ENCODE results near the gene BRMS1.
A peak's percentile ranks its signal among the peaks of the same experiment; 100 is the strongest.
"Not testable (repeated sequence)": the region's sequence is repeated elsewhere in the genome, so short reads cannot be mapped to it uniquely, and the experiment has no call there.

The BRMS1 gene

GRCh38 chr11:66327171-66328030 is 17.5 kb downstream of the BRMS1 start:
- peaks cover 30% of the 10 kb centered on the region for H3K4me1 ChIP-seq (ENCODE audit: insufficient read depth, low read length)
- no peaks in the 10 kb centered on the region for H3K36me3 ChIP-seq (ENCODE audit: insufficient read depth, low read length)
- no peaks in the 10 kb centered on the region for H3K9me3 ChIP-seq (ENCODE audit: control insufficient read depth, insufficient read depth, low read length)
- no peak overlapping the region for H3K9ac ChIP-seq (ENCODE audit: low read depth, low read length)

GRCh38 chr11:66326261-66327111 is 18.4 kb downstream of the BRMS1 start:
- Histone ChIP-seq H3K9ac (ENCODE audit: low read depth, low read length) (no peak overlapping the region), H3K9me3 (ENCODE audit: control insufficient read depth, insufficient read depth, low read length) (no peaks in the 10 kb centered on the region), H3K4me1 (ENCODE audit: insufficient read depth, low read length) (peaks cover 30% of the 10 kb centered on the region), H3K36me3 (ENCODE audit: insufficient read depth, low read length) (no peaks in the 10 kb centered on the region)

GRCh38 chr11:66325263-66325671 is 19.6 kb downstream of the BRMS1 start:
- no peak overlapping the region for H3K9ac ChIP-seq (ENCODE audit: low read depth, low read length)
- no peaks in the 10 kb centered on the region for H3K9me3 ChIP-seq (ENCODE audit: control insufficient read depth, insufficient read depth, low read length)
- peaks cover 30% of the 10 kb centered on the region for H3K4me1 ChIP-seq (ENCODE audit: insufficient read depth, low read length)
- H3K36me3 ChIP-seq (ENCODE audit: insufficient read depth, low read length): no peaks in the 10 kb centered on the region

- H3K9me3 ChIP-seq (ENCODE audit: control insufficient read depth, insufficient read depth, low read length): no peaks in the 10 kb centered on the region
- H3K36me3 ChIP-seq (ENCODE audit: insufficient read depth, low read length): no peaks in the 10 kb centered on the region
- H3K9ac ChIP-seq (ENCODE audit: low read depth, low read length): no peak overlapping the region
- H3K4me1 ChIP-seq (ENCODE audit: insufficient read depth, low read length): peaks cover 30% of the 10 kb centered on the region
Observed at GRCh38 chr11:66324664-66325063, 20.2 kb downstream of the BRMS1 start.

- Histone ChIP-seq H3K9me3 (ENCODE audit: control insufficient read depth, insufficient read depth, low read length) (no peaks in the 10 kb centered on the region), H3K4me1 (ENCODE audit: insufficient read depth, low read length) (peaks cover 30% of the 10 kb centered on the region), H3K36me3 (ENCODE audit: insufficient read depth, low read length) (no peaks in the 10 kb centered on the region), H3K9ac (ENCODE audit: low read depth, low read length) (no peak overlapping the region)
Observed at GRCh38 chr11:66323684-66324083, 21.2 kb downstream of the BRMS1 start.

DNA sequence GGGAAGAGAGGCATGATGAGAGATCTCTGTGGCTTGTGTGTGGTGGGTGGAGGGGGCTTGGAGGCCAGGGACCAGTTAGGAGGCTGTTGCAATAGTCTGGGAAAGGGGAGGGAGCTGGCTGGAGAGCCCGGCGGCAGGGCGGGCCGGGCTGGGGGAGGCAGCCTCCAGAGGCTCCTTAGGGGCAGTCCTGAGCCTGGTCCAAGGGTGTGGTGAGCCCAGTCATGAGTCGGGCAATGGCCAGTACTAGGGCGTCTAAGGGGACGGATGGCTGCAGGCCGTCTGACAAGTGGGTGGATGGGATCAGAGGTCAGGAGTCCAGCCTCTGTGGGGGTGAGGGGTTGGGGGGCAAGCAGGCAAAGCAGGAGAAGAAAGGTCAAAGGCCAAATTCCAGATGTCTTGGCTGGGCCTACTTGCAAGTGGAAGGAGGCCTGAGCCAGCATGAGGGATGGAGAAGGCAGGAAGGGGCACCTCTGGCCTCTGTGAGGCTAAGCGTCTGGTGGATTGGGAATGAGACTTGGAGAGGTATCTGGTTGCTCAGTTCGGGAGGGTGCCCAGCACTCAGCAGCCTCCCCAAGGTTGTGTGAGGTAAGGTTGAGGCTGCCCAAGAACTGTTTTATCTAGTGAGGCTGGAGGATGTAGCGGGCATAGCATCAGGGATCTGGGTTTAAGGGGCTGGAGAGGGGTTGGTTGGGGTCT is 22.0 kb downstream of the BRMS1 start:
- H3K9ac ChIP-seq (ENCODE audit: low read depth, low read length): no peak overlapping the region
- no peaks in the 10 kb centered on the region for H3K9me3 ChIP-seq (ENCODE audit: control insufficient read depth, insufficient read depth, low read length)
- H3K36me3 ChIP-seq (ENCODE audit: insufficient read depth, low read length): no peaks in the 10 kb centered on the region
- peaks cover 35% of the 10 kb centered on the region for H3K4me1 ChIP-seq (ENCODE audit: insufficient read depth, low read length)

DNA sequence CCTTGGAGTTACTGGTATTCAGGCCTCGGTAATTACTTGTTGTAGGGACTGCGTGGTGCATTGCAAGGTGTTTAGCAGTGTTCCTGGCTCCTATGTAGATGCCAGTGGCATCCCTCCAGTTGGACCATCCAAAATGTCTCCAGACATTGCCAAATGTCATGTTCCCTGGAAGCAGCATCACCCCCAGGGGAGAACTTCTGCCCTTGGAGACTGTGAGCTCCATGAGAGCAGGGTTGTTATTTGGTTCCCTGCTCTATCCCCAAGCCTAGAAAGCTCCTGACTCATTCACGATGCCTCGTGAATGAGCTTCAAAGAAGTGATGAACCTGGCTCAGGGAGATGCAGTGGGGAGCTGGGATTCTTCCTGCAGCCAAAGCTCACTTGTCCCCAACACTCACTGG is 23.3 kb downstream of the BRMS1 start:
- Histone ChIP-seq H3K4me1 (ENCODE audit: insufficient read depth, low read length) (peaks cover 35% of the 10 kb centered on the region), H3K9me3 (ENCODE audit: control insufficient read depth, insufficient read depth, low read length) (no peaks in the 10 kb centered on the region), H3K36me3 (ENCODE audit: insufficient read depth, low read length) (no peaks in the 10 kb centered on the region), H3K9ac (ENCODE audit: low read depth, low read length) (no peak overlapping the region)

GRCh38 chr11:66320748-66321147 is 24.2 kb downstream of the BRMS1 start:
- H3K4me1 ChIP-seq (ENCODE audit: insufficient read depth, low read length): peaks cover 29% of the 10 kb centered on the region
- not testable (repeated sequence) for H3K9ac ChIP-seq (ENCODE audit: low read depth, low read length); H3K9me3 ChIP-seq (ENCODE audit: control insufficient read depth, insufficient read depth, low read length); H3K36me3 ChIP-seq (ENCODE audit: insufficient read depth, low read length)

- not testable (repeated sequence) for H3K36me3 ChIP-seq (ENCODE audit: insufficient read depth, low read length); H3K9me3 ChIP-seq (ENCODE audit: control insufficient read depth, insufficient read depth, low read length); H3K9ac ChIP-seq (ENCODE audit: low read depth, low read length)
- H3K4me1 ChIP-seq (ENCODE audit: insufficient read depth, low read length): peaks cover 24% of the 10 kb centered on the region
Observed at GRCh38 chr11:66320289-66320688, 24.6 kb downstream of the BRMS1 start.

- peaks cover 23% of the 10 kb centered on the region for H3K4me1 ChIP-seq (ENCODE audit: insufficient read depth, low read length)
- no peaks in the 10 kb centered on the region for H3K36me3 ChIP-seq (ENCODE audit: insufficient read depth, low read length)
- no peak overlapping the region for H3K9ac ChIP-seq (ENCODE audit: low read depth, low read length)
- no peaks in the 10 kb centered on the region for H3K9me3 ChIP-seq (ENCODE audit: control insufficient read depth, insufficient read depth, low read length)
Observed at GRCh38 chr11:66318600-66318970, 26.3 kb downstream of the BRMS1 start.

DNA sequence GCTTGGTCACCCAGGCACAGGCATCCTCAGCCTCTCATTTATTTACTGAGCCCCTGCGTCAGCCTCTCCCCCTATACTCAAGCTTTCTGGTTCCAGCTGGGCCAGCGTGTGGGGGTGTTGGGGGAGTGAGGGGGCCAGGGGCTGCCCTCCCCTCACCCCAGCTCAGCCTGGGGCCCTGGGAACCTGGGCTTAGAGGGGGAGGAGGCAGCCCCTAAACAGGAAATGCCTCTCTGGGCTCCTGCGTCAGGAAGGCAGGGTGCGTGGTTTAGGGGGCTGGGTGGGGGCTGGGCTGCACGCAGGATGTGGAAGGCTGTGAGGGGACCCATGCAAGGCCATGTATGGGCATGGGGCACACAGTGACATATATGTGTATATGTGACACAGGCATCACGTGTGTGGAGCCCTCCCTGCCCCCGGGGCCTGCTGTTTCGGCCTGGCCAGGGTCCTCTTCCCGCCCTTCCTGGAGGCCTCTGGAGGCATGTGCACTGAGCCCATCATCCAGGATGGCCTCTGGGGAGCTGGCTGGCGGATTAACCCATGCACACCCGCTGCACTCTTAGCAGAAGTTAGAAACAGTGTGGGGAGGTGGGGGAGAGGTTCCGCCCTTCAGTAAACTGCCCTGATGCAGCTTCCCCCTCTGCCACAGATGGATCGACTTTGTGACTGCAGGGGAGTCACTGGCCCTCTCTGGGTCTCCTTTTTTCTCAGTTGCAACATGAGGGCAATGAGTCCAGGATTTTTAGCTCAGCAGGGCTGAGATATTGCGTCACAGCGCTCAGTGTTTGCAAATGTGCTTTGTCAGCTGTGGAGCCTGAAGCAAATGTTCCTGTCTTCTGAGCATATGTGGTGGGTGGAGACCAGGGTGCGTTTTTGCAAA is 26.9 kb downstream of the BRMS1 start:
- H3K36me3 ChIP-seq (ENCODE audit: insufficient read depth, low read length): no peaks in the 10 kb centered on the region
- H3K4me1 ChIP-seq (ENCODE audit: insufficient read depth, low read length): peaks cover 23% of the 10 kb centered on the region
- H3K9ac ChIP-seq (ENCODE audit: low read depth, low read length): peak overlapping the region; percentile 32; the same call in 1 of the 2 replicates
- H3K9me3 ChIP-seq (ENCODE audit: control insufficient read depth, insufficient read depth, low read length): no peaks in the 10 kb centered on the region

DNA sequence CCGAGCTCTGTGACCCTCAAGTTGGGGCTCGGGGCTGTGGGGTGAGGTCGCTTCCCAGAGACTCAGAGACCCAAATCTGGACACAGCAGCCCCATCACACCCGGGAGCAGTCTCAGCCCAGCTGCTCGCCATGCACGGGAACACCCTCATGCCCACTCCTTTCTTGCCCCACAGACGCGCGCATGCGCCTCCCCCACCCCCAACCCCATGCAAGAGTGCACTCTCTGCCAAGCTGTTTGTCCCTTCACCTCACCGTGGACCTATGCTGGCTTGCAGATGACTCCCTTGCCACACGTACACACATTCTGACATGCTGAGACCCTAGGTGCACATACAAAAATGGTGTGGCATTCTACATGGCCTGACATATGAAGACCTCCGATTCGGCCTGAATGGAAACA is 27.6 kb downstream of the BRMS1 start:
- Histone ChIP-seq H3K36me3 (ENCODE audit: insufficient read depth, low read length) (no peaks in the 10 kb centered on the region), H3K4me1 (ENCODE audit: insufficient read depth, low read length) (peaks cover 23% of the 10 kb centered on the region), H3K9ac (ENCODE audit: low read depth, low read length) (peak overlapping the region; percentile 32), H3K9me3 (ENCODE audit: control insufficient read depth, insufficient read depth, low read length) (no peaks in the 10 kb centered on the region)

DNA sequence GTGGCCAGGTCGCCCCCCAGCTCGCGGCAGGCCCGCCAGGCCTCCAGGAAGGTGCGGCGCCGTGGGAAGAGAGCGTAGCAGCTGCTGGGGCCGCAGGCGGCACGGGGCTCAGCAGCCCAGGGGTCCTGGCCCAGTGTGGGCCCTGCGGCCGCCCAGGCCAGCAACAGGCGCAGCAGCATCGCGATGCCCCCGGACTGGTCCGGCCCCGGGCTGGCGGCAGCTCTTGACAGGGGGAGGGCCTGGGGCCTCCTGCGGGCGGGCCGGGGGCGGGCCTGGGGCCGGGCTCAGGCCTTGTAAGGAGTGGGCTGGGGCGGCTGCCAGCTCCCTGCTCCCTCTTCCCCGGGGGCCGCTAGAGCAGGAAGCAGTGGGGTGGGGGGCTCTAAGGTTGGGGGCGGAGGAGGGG is 28.1 kb downstream of the BRMS1 start, which contains the start of gene CD248:
Gene CD248, minus strand, starts transcription at position 196 of the 403 bp plus-strand sequence. Its CDS starts 17 bp downstream, at position 179.
- Histone ChIP-seq H3K9me3 (ENCODE audit: control insufficient read depth, insufficient read depth, low read length) (no peaks in the 10 kb centered on the region), H3K9ac (ENCODE audit: low read depth, low read length) (peak within 1 kb of the TSS; percentile 32), H3K36me3 (ENCODE audit: insufficient read depth, low read length) (no peaks in the 10 kb centered on the region), H3K4me1 (ENCODE audit: insufficient read depth, low read length) (peaks cover 23% of the 10 kb centered on the region)

Data from ES-I3 (cell line).